AG04450 (cell line): Measurements from ENCODE around the gene DERL2. TPM values are rescaled to one million over a fixed set of nuclear protein-coding genes. Genes with fewer than 3 reads are reported as not detected.

Experiments
- CTCF ChIA-PET: fragments of 300-600, 350-600 bp; formaldehyde crosslinking; extraction: SDS; loops from one replicate; lab custom pipeline; 2022; ENCODE audit warnings: antibody characterized with exemption, inconsistent platforms; lab: Charles Lee
- POLR2A ChIA-PET: fragments of 350-600 bp; formaldehyde crosslinking; extraction: SDS; loops from one replicate; lab custom pipeline; 2021; ENCODE audit warnings: antibody characterized with exemption, inconsistent platforms; lab: Yijun Ruan, JAX
- DNase-seq: peaks from one replicate; pipeline ENCODE4 v3.0.0-alpha.2; 2011; ENCODE audit warnings: low read depth, low spot score
- H3K27ac ChIP-seq: one replicate; pipeline ENCODE4 v1.5.1; 2012; ENCODE audit warnings: low read depth, low read length, control low read depth
- H3K27me3 ChIP-seq: one replicate; pipeline ENCODE4 v1.6.0; 2012; ENCODE audit warnings: low read length; ENCODE audit not compliant: control insufficient read depth, insufficient read depth
- H3K4me3 ChIP-seq: 2 replicates; pipeline ENCODE4 v1.5.1; 2011; ENCODE audit warnings: mild to moderate bottlenecking, low read depth, low read length, control low read depth
- H3K9me3 ChIP-seq: 2 replicates; pipeline ENCODE4 v1.5.1; 2012; ENCODE audit warnings: low read length; ENCODE audit not compliant: control insufficient read depth, insufficient read depth
- polyA plus RNA-seq: library from polyadenylated mRNA; depleted of rRNA; stranded (reverse); fragments of >200 nt; gene quantifications from 2 replicates; pipeline ENCODE4 v1.2.3, GENCODE V29; 2011
- TF ChIP-seq, protein P1 (sequence below): IDR thresholded peaks from 2 replicates; pipeline ENCODE4 v1.5.1; 2011; ENCODE audit warnings: low read depth, low read length, control low read depth, inconsistent platforms

DERL2 gene
- polyA plus RNA-seq, 1 experiment: 101 TPM

DNA sequence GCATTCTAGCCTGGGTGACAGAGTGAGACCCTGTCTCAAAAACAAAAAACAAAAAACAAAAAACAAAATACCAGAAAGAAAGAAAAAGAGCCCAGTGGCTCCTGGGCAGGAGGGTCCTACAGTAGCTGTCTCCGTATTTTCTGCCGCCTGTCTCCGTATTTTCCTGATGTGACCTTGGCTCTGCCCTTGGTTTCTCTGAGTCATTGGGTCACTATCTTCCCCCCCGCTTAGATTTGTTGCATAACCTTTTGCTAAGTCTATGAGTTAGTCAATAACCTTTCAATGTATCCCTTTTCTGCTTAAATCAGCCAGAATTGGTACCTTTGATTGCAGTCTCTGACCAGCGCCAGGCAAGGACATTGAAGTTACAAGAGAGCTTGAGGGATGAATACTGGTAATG is 37.3 kb upstream of the DERL2 start:
- no peak overlapping the region for H3K4me3 ChIP-seq
- no peak for DNase-seq
- CTCF ChIA-PET: no interaction called here
- H3K27me3 ChIP-seq: no peaks in the 10 kb centered on the region
- H3K27ac ChIP-seq: no peak overlapping the region
- POLR2A ChIA-PET: interaction anchor here (0.9 to 1.1 kb wide), 2 partner anchors 37 to 54 kb away, joined by 3 read pairs; partner anchors contain the start of genes DERL2, DHX33 and MIS12
- TF ChIP-seq, protein P1, sequence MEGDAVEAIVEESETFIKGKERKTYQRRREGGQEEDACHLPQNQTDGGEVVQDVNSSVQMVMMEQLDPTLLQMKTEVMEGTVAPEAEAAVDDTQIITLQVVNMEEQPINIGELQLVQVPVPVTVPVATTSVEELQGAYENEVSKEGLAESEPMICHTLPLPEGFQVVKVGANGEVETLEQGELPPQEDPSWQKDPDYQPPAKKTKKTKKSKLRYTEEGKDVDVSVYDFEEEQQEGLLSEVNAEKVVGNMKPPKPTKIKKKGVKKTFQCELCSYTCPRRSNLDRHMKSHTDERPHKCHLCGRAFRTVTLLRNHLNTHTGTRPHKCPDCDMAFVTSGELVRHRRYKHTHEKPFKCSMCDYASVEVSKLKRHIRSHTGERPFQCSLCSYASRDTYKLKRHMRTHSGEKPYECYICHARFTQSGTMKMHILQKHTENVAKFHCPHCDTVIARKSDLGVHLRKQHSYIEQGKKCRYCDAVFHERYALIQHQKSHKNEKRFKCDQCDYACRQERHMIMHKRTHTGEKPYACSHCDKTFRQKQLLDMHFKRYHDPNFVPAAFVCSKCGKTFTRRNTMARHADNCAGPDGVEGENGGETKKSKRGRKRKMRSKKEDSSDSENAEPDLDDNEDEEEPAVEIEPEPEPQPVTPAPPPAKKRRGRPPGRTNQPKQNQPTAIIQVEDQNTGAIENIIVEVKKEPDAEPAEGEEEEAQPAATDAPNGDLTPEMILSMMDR: no peak
- no peaks in the 10 kb centered on the region for H3K9me3 ChIP-seq

DNA sequence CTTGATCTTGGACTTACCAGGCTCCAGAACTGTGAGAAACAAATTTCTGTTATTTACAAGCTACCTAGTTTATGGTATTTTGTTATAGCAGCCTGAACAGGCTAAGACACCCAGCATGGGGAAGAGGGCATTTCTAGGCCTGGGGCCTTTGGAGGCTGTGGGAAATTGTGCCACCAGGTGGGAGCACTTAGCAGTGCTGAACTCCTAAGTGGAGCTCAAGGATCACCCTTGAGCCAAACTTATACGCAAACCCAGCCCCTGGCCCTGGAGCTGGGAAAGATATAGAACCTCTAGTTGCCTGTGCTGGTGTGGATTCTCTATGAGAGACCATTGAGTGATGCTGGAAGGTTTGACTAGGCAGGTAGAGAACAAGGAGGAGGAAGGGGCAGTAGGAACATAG is 36.5 kb upstream of the DERL2 start:
- no peak overlapping the region for H3K4me3 ChIP-seq
- DNase-seq: no peak
- H3K27ac ChIP-seq: no peak overlapping the region
- POLR2A ChIA-PET: interaction anchor here (0.9 to 1.1 kb wide), 2 partner anchors 37 to 54 kb away, joined by 3 read pairs; partner anchors contain the start of genes DERL2, DHX33 and MIS12
- H3K27me3 ChIP-seq: no peaks in the 10 kb centered on the region
- TF ChIP-seq, protein P1: no peak
- CTCF ChIA-PET: no interaction called here
- H3K9me3 ChIP-seq: no peaks in the 10 kb centered on the region

DNA sequence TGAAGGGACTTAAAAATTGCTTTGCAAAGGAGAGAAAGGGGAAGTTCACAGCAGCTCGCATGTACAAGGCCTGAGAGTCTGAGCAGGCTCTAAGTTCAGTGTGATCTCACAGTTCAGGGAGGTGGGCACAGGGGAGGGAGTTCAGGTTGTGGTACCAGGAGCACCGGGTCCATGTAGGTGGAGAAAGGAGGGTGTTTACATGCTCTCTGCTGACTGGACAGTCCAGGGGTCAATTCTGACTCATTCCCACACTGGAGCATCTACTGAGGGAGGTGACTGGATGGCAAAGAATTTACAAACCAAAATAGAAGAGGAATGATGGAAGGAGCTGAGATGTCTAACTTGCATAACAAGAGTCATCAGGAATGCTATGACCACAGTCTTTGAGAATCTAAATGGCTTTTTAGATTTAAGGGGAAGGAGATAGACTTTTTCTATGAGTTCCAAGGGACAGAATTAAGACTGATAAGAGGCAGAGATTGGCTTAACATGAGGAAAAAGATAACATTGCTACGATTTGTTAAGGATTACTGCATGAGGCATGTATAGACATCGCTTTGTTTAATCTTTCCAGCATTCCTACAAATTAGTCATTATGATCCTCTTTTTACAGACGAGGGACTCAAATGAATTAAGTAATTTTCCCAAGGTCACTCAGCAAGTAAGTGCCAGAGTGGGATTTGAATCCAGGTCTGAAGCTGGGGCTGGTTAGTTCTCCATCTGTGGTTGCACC is 30.2 kb upstream of the DERL2 start:
- Histone ChIP-seq H3K27me3 (no peaks in the 10 kb centered on the region), H3K9me3 (no peaks in the 10 kb centered on the region), H3K4me3 (no peak overlapping the region), H3K27ac (peak overlapping the region; percentile 95)
- TF ChIP-seq, protein P1: no peak
- DNase-seq: peak; percentile 97
- ChIA-PET CTCF (no interaction called here), POLR2A (interaction anchor here (0.9 to 2.7 kb wide), 5 partner anchors 11 to 68 kb away, joined by 3 to 16 read pairs (median 11); partner anchors contain the start of genes DERL2, DHX33, MIS12 and NLRP1)

- CTCF ChIA-PET: interaction anchor here (0.6 kb wide), 1 partner anchor 906 kb away, joined by 3 read pairs; no protein-coding TSS in a partner anchor
- POLR2A ChIA-PET: interaction anchor here (0.9 to 2.7 kb wide), 2 partner anchors 14 to 70 kb away, joined by 3 to 16 read pairs; partner anchors contain the start of gene NLRP1
- no peak for DNase-seq
- Histone ChIP-seq H3K27me3 (no peaks in the 10 kb centered on the region), H3K27ac (peak overlapping the region; percentile 91), H3K4me3 (no peak overlapping the region), H3K9me3 (no peaks in the 10 kb centered on the region)
- TF ChIP-seq, protein P1: no peak
These were observed 29.0 kb upstream of the DERL2 start for GRCh38 chr17:5514976-5515375.

DNA sequence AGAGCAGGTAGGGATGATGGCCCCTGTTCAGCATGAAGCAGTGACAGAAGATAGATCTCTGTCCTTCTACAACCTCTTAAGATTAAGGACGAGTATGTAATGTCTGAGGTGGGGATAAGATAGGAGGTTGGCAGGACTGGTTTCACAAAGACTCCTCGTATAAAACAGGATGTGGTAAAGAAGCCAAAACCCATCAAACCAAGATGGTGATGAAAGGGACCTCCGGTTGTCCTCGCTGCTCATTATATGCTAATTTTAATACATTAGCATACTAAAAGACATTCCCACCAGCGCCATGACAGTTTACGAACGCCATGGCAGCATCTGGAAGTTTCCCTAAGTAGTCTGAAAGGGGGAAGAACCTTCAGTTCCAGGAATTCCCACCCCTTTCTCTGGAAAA is 27.6 kb upstream of the DERL2 start:
- POLR2A ChIA-PET: no interaction called here
- H3K27me3 ChIP-seq: no peaks in the 10 kb centered on the region
- DNase-seq: no peak
- H3K27ac ChIP-seq: no peak overlapping the region
- H3K9me3 ChIP-seq: no peaks in the 10 kb centered on the region
- no peak overlapping the region for H3K4me3 ChIP-seq
- TF ChIP-seq, protein P1: no peak
- CTCF ChIA-PET: no interaction called here
